GM23248 (cell line): ENCODE data around the gene RPL27A.

Source experiments
- EZH2 ChIP-seq: fragments of 200-600 bp; sonication (generic); IDR thresholded peaks from 2 replicates; pipeline ENCODE4 v1.6.1; 2018; ENCODE audit warnings: antibody characterized with exemption, mild to moderate bottlenecking; ENCODE audit not compliant: insufficient read depth, poor library complexity, severe bottlenecking
- EZH2phosphoT487 ChIP-seq: fragments of 200-600 bp; sonication (generic); IDR thresholded peaks from 2 replicates; pipeline ENCODE4 v1.6.1; 2018; ENCODE audit warnings: antibody characterized with exemption, moderate library complexity, mild to moderate bottlenecking, low read depth; ENCODE audit not compliant: insufficient read depth

DNA sequence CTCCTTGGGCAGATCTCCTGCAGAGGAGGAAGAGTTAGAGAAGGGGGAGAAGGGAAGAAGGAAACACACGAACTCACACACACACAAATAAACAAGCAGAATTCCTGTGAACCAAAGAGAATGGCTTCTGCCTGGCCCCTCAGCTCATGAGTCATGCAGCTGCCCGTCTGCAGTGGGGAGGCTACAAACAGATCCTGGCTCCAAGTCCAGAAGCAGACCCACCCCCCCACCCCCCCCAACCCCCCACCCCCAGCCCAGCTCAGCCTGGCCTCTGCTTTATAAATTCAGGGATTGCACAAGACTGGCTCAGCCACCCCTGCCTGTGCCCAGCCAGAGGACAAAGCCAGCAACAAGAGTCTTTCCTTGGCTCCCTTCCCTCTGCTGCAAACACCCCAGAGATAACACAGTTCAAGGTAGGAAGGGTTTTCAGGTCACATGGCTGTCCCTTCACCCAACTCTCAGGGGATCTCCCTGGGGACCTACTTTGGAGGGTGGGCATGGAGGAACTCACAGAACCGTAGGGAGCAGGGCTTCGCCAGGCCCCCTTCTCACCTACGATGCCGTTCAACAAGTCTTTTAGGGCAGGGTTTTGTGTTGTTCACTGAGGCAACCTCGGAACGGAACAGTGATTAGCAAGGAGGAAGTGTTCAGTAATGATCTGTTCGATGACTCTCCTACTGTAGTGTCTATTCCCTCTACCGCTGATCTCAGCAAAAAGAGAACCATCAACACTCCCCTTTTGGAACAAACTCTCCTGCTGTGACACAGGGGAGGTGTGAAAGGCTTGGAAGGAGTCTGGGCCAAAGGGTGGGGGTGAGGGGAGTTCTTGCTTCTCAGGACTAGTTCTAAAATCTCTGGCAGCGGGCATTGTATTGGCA, 35.5 kb downstream of the RPL27A start:
- TF ChIP-seq EZH2 (no peak), EZH2phosphoT487 (no peak)
